ELF-1 (cell line): ENCODE data around the gene ZMYND10.

Source experiments
- DNase-seq: peaks from one replicate; pipeline ENCODE4 v3.0.0-alpha.2; 2016; ENCODE audit warnings: low read depth, low spot score

The ZMYND10 gene

GRCh38 chr3:50345586-50346234 is at the start of gene ZMYND10:
TSS of gene ZMYND10 (minus strand) at chr3:50345732. CDS start at chr3:50345579, 153 bp downstream.
- DNase-seq: peak; percentile 86

- no peak for DNase-seq
Measured at GRCh38 chr3:50393061-50393460, 47.5 kb upstream of the ZMYND10 start.

- no peak for DNase-seq
Measured at GRCh38 chr3:50392101-50392715, 46.7 kb upstream of the ZMYND10 start.

GRCh38 chr3:50390508-50391224 is 45.1 kb upstream of the ZMYND10 start:
- peak; percentile 34 for DNase-seq

GRCh38 chr3:50389414-50389767 is 43.9 kb upstream of the ZMYND10 start:
- no peak for DNase-seq

GRCh38 chr3:50388720-50389413 is 43.3 kb upstream of the ZMYND10 start:
- peak; percentile 43 for DNase-seq

GRCh38 chr3:50388016-50388719 is 42.6 kb upstream of the ZMYND10 start:
- DNase-seq: peak; percentile 61

- DNase-seq: no peak
Measured at GRCh38 chr3:50385754-50386153, 40.2 kb upstream of the ZMYND10 start.

GRCh38 chr3:50383750-50384149 is 38.2 kb upstream of the ZMYND10 start:
- no peak for DNase-seq

GRCh38 chr3:50382722-50383121 is 37.2 kb upstream of the ZMYND10 start:
- no peak for DNase-seq

- DNase-seq: no peak
Measured at GRCh38 chr3:50381383-50381782, 35.9 kb upstream of the ZMYND10 start.

- DNase-seq: no peak
Measured at GRCh38 chr3:50380405-50381085, 35.0 kb upstream of the ZMYND10 start.

- no peak for DNase-seq
Measured at GRCh38 chr3:50378757-50379156, 33.2 kb upstream of the ZMYND10 start.

- no peak for DNase-seq
Measured at GRCh38 chr3:50378024-50378423, 32.5 kb upstream of the ZMYND10 start.

- DNase-seq: peak; percentile 30
Measured at GRCh38 chr3:50375258-50375931, 29.9 kb upstream of the ZMYND10 start.

- DNase-seq: no peak
Measured at GRCh38 chr3:50374363-50375257, 29.1 kb upstream of the ZMYND10 start.

GRCh38 chr3:50373146-50374051 is 27.9 kb upstream of the ZMYND10 start:
- DNase-seq: no peak

GRCh38 chr3:50372349-50372748 is 26.8 kb upstream of the ZMYND10 start:
- DNase-seq: no peak
